Activated CD4-positive, alpha-beta T cell treated with anti-CD3 and anti-CD28 coated beads, Interleukin-2, amount 50 U/mL, for 1 hour (primary cell): Measurements from ENCODE around the gene DHX40.
"Not testable (repeated sequence)": the region's sequence is repeated elsewhere in the genome, so short reads cannot be mapped to it uniquely, and the experiment has no call there.

Source experiments
- DNase-seq: peaks from one replicate; pipeline ENCODE4 v3.0.0-alpha.2; 2020

Gene DHX40

GRCh38 chr17:59633658-59634359, 68.4 kb downstream of the DHX40 start:
- DNase-seq: no peak

DNA sequence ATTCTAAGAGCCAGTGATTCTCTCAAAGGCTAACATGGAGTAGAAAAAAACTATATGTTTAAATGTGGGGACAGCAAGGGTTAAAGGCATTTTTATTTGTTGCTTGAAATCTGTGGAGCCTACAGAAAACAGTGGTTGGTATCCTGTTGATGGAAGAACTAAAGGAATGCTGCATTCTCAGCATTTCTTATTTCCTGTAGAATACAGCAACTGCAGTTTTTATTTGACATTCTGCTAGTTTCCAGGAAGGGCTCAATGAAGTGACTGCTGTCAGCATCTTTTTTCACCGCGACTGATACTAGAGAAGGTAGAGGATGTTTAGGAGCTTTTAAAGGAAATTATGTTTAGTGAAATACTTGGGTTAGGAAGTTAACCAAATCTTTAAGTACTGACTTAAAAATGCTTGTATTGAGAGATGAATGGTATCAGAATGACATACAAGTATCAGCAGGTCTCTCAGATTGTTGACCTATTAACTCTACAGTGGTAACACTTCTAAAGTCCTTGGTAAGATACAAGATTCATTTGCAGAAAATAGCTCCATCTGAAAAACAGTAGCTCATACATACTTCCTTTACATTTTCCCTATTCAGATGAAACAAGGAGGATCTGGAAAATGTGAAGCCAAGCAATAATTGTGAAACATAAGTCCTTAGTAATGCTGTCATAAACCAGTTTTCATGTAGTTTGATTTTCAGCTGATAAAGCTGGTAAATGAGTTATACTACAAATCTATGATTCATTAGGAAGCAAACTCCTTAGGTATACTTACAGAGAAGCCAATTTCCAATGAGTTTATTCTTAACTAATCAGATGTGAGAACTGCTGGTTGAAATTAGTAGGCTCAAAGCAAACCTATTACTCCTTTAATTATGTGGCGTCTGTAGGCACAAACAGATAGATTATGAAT, 69.5 kb downstream of the DHX40 start:
- DNase-seq: no peak

DNA sequence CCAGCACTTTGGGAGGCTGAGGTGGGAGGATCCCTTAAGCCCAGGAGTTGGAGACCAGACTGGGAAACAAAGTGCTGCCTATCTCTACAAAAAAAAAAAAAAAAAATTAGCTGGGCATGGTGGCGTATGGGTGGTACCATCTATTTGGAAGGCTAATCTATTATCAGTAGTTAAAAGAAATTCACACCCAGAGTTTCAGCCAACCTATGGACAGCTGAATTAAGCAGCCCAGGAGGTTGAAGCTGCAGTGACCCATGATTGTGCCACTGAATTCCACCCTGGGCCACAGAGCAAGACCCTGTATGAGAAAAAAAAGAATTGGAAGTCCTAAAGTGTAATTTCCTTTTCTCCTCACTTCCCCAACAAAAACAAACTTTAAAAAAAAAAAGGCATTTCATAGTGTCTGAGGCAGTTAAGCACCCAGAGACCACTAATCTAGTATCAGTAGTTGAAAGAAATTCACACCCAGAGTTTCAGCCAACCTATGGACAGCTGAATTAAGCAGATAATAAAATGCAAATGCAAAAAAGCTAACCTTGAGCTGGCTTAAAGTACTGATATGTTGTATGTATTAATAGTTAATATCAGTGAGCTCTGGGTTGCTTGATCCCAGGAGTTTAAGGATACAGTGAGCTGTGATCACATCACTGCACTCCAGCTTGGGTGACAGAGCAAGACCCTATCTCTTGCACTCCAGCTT, 72.4 kb downstream of the DHX40 start:
- DNase-seq: no peak

GRCh38 chr17:59638553-59638952, 73.1 kb downstream of the DHX40 start:
- no peak for DNase-seq

- no peak for DNase-seq
These were observed 76.5 kb downstream of the DHX40 start for GRCh38 chr17:59641799-59642484.

DNA sequence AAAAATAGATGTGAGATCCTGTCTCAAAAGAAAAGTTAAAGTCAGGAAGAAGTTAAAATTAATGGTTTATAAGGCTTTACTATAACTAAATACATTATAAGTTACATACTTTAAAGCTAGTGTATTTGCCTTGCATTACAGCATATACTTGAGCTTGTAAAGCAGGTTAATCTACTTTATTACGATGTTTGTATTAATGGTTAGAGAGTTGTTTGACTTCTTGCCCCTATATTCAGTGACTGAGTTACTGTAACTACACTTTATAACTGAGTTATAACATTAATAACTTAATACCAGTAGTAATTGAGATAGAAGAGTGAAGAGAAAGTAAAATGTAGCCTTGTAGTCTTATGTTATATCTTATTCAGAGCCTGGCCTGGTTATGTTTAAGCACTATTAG, 77.2 kb downstream of the DHX40 start:
- DNase-seq: no peak

DNA sequence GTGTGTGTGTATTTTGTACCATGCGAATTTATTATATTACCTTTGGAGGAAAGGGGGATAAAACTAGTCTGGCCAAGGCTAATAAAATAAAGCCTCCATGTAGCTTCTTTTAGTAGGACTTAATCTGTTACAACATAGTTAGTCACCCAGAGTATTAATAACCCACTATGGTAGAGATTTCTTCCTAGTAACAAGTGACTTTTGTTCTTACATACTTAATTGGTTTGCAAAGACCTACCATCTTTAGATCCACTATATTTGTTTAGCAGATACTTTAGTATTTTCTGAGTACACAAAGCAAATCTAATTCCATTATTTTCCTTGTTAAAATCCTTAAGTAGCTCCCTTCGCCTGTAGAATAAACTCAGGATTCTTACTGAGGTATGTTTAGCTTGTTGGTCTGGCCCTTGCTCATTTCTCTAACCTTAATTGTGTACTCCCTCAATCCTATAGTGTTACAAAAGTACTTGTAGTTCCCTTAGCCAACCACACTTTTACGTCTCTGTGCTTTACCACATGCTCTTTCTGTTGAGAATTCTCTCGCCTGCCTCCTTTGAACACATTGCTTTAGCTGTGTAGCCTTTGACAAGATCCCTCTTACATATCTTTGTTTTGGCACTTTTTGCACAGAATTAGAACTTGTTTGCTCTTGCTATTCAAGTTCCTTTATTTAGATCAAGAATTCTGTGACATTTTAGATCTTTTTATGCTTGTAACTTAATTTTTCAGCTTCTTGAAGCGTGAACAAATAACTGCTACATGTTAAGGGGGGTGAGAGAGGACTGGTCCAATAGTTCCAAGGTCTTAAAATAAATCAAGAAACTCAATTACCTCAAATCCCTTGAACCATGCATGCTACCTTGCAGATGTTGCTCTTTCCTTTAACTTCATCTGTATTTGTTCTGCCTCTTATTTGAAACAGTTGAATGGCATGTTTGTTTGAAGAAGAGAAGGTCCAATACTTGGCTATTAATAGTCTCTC, 78.0 kb downstream of the DHX40 start:
- DNase-seq: no peak

- no peak for DNase-seq
These were observed 81.9 kb downstream of the DHX40 start for GRCh38 chr17:59647288-59647687.

DNA sequence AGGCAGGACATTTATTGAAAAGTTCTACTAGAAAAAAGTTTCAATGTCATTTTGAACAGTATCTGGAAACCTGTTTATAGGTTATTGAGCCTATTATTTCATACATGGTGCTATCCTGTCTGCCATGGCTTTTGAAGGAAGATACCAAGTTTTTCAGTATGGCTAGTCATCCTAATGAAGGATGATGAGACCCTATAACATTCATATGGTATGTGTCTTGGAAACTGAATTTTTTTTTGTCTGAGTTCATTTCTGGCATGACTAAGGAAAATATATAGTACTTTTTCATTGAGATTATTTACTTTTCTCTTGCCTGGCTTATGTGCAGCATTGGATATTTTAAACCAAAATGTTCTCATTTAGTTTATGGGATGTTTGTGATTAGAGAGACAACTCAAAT, 84.5 kb downstream of the DHX40 start:
- DNase-seq: no peak

DNA sequence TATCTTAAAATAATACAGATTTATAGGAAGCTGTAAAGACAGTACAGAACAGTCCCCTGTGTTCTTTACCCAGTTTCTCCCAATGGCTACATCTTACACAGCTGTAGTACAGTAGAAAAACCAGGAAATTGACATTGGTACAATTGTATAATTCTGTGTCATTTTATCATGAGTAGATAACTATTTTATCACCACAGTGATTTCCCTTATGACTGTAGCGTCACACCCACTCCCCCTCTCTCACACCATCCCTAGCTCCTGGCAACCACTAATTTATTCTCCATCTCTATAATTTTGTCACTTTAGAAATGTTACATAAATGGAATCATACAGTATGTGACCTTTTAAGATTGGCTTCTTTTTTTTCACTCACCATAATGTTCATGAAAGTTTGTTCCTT, 85.2 kb downstream of the DHX40 start:
- no peak for DNase-seq

- no peak for DNase-seq
These were observed 85.9 kb downstream of the DHX40 start for GRCh38 chr17:59651346-59651745.

- DNase-seq: no peak
These were observed 86.7 kb downstream of the DHX40 start for GRCh38 chr17:59652119-59652518.

- DNase-seq: not testable (repeated sequence)
These were observed 91.2 kb downstream of the DHX40 start for GRCh38 chr17:59656624-59657023.
